Psoas muscle (tissue), 8 donors: ENCODE data around the gene KRTAP10-9. TPM values are rescaled to one million over a fixed set of nuclear protein-coding genes. Genes with fewer than 3 reads are reported as not detected.

ENCODE experiments used
- ATAC-seq, 4 donors: fragments of 200-7000 bp; cut with Tn5 transposase; one replicate each; pipeline ENCODE4 v1.9.1; 2020; ENCODE audit warnings: moderate library complexity in 3 of 4, mild to moderate bottlenecking in 2 of 4
- DNase-seq, 2 donors: peaks; one replicate each; pipeline ENCODE4 v3.0.0-alpha.2; 2020
- H3K27ac ChIP-seq: fragments of 200-600 bp; one replicate; pipeline ENCODE4 v1.8.0; 2022
- H3K27me3 ChIP-seq, 3 donors: fragments of 200-600 bp in 1 of 3; one replicate each; pipeline versions ENCODE4 v1.6.1 to v1.8.0; 2013 to 2022; ENCODE audit warnings: low read length in 2 of 3, mild to moderate bottlenecking in 2 of 3, moderate library complexity in 1 of 3; ENCODE audit not compliant: insufficient read depth in 3 of 3
- H3K36me3 ChIP-seq, 2 donors: fragments of 200-600 bp in 1 of 2; one replicate each; pipeline versions ENCODE4 v1.6.1 to v1.8.0; 2013 to 2022; ENCODE audit warnings: low read depth in 1 of 2, mild to moderate bottlenecking in 1 of 2, moderate library complexity in 1 of 2; ENCODE audit not compliant: insufficient read depth in 1 of 2
- H3K4me1 ChIP-seq: fragments of 200-600 bp; one replicate; pipeline ENCODE4 v1.8.0; 2022
- H3K4me3 ChIP-seq: fragments of 200-600 bp; one replicate; pipeline ENCODE4 v1.8.0; 2022; ENCODE audit warnings: mild to moderate bottlenecking
- H3K9me3 ChIP-seq: fragments of 200-600 bp; one replicate; pipeline ENCODE4 v1.8.0; 2022
- WGBS, 3 donors: extraction: QIAGEN DNeasy Blood & Tissue Kit; methylation state at CpG; one replicate each; pipeline versions ENCODE4 v1.1.6 to v1.1.7; 2013; 5-methylcytosine and 5-hydroxymethylcytosine counted together
- intact Hi-C, 2 donors: fragments of 100-400 bp; cut with DNase I; formaldehyde crosslinking; loops; one replicate each; pipeline versions ENCODE4 v1.11.0 to v1.14.2; 2022
- polyA plus RNA-seq, 3 donors: library from polyadenylated mRNA; stranded (reverse); fragments of 200-250 nt; gene quantifications; one replicate each; pipeline ENCODE4 v1.2.3, GENCODE V29; 2013
- total RNA-seq, 4 donors: library from RNA; stranded (reverse); fragmentation: NEBNext Ultra II Directional in 2 of 4; extraction: Animal tissue kit (Norgen Biotek cat#: 25700) in 2 of 4; gene quantifications; one replicate each; pipeline versions ENCODE4 v1.2.1 to v1.2.4, GENCODE V29; 2021 to 2023
- TF ChIP-seq, protein P1 (sequence below): fragments of 200-600 bp; IDR thresholded peaks from one replicate; pipeline ENCODE4 v1.8.0; 2022; ENCODE audit warnings: antibody characterized with exemption
- donor health status: healthy with polysubstance abuse.
- donor health status: DM: no; HTN: no; CAD: no; lungs with moderate emphysema.
- donor health status: Bipolar disorder and iron deficiency.
- donor health status: healthy.
- donor health status: DM: yes; HTN: yes; CAD: no.
- donor health status: DM: no; HTN: no; CAD: no.
- donor health status: DM: no; HTN: no; CAD: no.
- donor health status: DM: yes; HTN: yes; CAD: no.

KRTAP10-9 gene
- total and polyA plus RNA-seq, 7 donors, result not detected

DNA sequence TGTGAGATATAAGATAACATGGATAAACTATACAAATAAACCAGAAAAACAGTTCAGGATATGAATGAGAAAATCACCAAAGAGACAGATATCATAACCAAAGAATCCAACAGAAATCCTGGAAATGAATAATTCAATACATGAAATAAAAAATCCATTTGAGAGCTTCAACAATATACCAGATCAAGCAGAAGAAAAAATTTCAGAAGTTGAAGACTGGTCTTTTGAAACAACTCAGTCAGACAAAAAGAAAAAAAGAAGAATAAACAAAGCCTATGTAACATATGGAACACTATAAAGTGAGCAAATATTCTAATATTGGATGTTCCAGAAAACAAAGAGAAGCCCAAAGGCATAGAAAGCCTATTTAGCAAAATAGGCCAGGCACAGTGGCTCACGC, 45.0 kb downstream of the KRTAP10-9 start:
- no peak overlapping the region for H3K4me3 ChIP-seq
- TF ChIP-seq, protein P1, sequence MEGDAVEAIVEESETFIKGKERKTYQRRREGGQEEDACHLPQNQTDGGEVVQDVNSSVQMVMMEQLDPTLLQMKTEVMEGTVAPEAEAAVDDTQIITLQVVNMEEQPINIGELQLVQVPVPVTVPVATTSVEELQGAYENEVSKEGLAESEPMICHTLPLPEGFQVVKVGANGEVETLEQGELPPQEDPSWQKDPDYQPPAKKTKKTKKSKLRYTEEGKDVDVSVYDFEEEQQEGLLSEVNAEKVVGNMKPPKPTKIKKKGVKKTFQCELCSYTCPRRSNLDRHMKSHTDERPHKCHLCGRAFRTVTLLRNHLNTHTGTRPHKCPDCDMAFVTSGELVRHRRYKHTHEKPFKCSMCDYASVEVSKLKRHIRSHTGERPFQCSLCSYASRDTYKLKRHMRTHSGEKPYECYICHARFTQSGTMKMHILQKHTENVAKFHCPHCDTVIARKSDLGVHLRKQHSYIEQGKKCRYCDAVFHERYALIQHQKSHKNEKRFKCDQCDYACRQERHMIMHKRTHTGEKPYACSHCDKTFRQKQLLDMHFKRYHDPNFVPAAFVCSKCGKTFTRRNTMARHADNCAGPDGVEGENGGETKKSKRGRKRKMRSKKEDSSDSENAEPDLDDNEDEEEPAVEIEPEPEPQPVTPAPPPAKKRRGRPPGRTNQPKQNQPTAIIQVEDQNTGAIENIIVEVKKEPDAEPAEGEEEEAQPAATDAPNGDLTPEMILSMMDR, result no peak
- intact Hi-C loops, result no loop called here
- H3K36me3 ChIP-seq, result no peaks in the 10 kb centered on the region
- H3K27ac ChIP-seq, result no peak overlapping the region
- peaks cover 0 to 15% (median 0%) of the 10 kb centered on the region in 3 donors for H3K27me3 ChIP-seq
- H3K4me1 ChIP-seq, result no peaks in the 10 kb centered on the region
- peaks cover 8% of the 10 kb centered on the region for H3K9me3 ChIP-seq
- DNase-seq, result no peak
- no peak for ATAC-seq
- 95 to 100% (median 96%) methylated on average over 1 of the region's 1 CpG for WGBS, 3 donors

DNA sequence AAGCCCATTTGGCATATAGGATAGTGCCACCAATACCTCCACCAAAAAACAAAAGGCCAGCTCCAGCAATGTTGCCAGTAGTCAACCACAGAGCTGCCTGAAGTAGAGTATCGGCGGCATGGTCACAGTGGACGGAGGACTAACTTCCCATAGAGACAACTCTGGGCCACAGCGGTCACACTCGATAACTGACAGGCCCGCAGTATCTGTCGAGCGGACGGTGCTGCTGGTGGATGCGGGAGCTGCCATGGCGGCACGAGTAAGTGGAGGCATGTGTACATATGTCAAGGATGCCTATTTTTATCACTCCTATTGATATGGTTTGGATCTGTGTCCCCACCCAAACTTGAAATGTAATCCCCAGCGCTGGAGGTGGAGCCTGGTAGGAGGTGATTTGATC, 51.0 kb downstream of the KRTAP10-9 start:
- DNase-seq (no peak), ATAC-seq (no peak)
- peaks cover 5% of the 10 kb centered on the region for H3K9me3 ChIP-seq
- TF ChIP-seq, protein P1, result no peak
- intact Hi-C loops, result no loop called here
- WGBS, 3 donors, result 89 to 94% (median 89%) methylated on average over 13 of the region's 13 CpGs
- no peak overlapping the region for H3K4me3 ChIP-seq
- peaks cover 0 to 29% (median 6%) of the 10 kb centered on the region in 3 donors for H3K27me3 ChIP-seq
- H3K27ac ChIP-seq, result no peak overlapping the region
- H3K36me3 ChIP-seq, result no peaks in the 10 kb centered on the region
- no peaks in the 10 kb centered on the region for H3K4me1 ChIP-seq

Other genes with a start within 250 kb of the KRTAP10-9 start
- 1 to 10 TPM in 1 of 4 donors, under 1 TPM in 3; 0.13 to 1.1 (median 0.23) TPM for gene LRRC3, start 171.6 kb upstream of the KRTAP10-9 start, total RNA-seq
- under 1 TPM; 0.08 to 0.29 (median 0.08) TPM for gene LRRC3, start 171.6 kb upstream of the KRTAP10-9 start, polyA plus RNA-seq
- gene KRTAP10-1, start 86.9 kb upstream of the KRTAP10-9 start, total RNA-seq, result not detected
- gene KRTAP10-1, start 86.9 kb upstream of the KRTAP10-9 start, polyA plus RNA-seq, result not detected
- gene KRTAP10-2, start 75.6 kb upstream of the KRTAP10-9 start, total RNA-seq, result not detected
- not detected for gene KRTAP10-2, start 75.6 kb upstream of the KRTAP10-9 start, polyA plus RNA-seq
- gene KRTAP10-3, start 68.3 kb upstream of the KRTAP10-9 start, total RNA-seq, result not detected
- gene KRTAP10-3, start 68.3 kb upstream of the KRTAP10-9 start, polyA plus RNA-seq, result not detected
- not detected for gene KRTAP10-4, start 53.4 kb upstream of the KRTAP10-9 start, total RNA-seq
- gene KRTAP10-4, start 53.4 kb upstream of the KRTAP10-9 start, polyA plus RNA-seq, result not detected
- gene KRTAP10-5, start 46.5 kb upstream of the KRTAP10-9 start, total RNA-seq, result not detected
- not detected for gene KRTAP10-5, start 46.5 kb upstream of the KRTAP10-9 start, polyA plus RNA-seq
- gene KRTAP10-6, start 34.6 kb upstream of the KRTAP10-9 start, total RNA-seq, result not detected
- not detected for gene KRTAP10-6, start 34.6 kb upstream of the KRTAP10-9 start, polyA plus RNA-seq
- gene KRTAP10-7, start 26.5 kb upstream of the KRTAP10-9 start, total RNA-seq, result not detected
- gene KRTAP10-7, start 26.5 kb upstream of the KRTAP10-9 start, polyA plus RNA-seq, result not detected
- gene KRTAP10-8, start 15.0 kb upstream of the KRTAP10-9 start, total RNA-seq, result not detected
- gene KRTAP10-8, start 15.0 kb upstream of the KRTAP10-9 start, polyA plus RNA-seq, result not detected
- gene KRTAP10-10, start 10.3 kb downstream of the KRTAP10-9 start, total RNA-seq, result not detected
- gene KRTAP10-10, start 10.3 kb downstream of the KRTAP10-9 start, polyA plus RNA-seq, result not detected
- gene KRTAP10-11, start 19.3 kb downstream of the KRTAP10-9 start, total RNA-seq, result not detected
- gene KRTAP10-11, start 19.3 kb downstream of the KRTAP10-9 start, polyA plus RNA-seq, result not detected
- gene KRTAP12-4, start 27.6 kb downstream of the KRTAP10-9 start, total RNA-seq, result not detected
- not detected for gene KRTAP12-4, start 27.6 kb downstream of the KRTAP10-9 start, polyA plus RNA-seq
- not detected for gene KRTAP12-3, start 30.8 kb downstream of the KRTAP10-9 start, total RNA-seq
- not detected for gene KRTAP12-3, start 30.8 kb downstream of the KRTAP10-9 start, polyA plus RNA-seq
- not detected for gene KRTAP12-2, start 39.8 kb downstream of the KRTAP10-9 start, total RNA-seq
- gene KRTAP12-2, start 39.8 kb downstream of the KRTAP10-9 start, polyA plus RNA-seq, result not detected
- gene KRTAP12-1, start 55.1 kb downstream of the KRTAP10-9 start, total RNA-seq, result not detected
- not detected for gene KRTAP12-1, start 55.1 kb downstream of the KRTAP10-9 start, polyA plus RNA-seq
- gene KRTAP10-12, start 70.1 kb downstream of the KRTAP10-9 start, total RNA-seq, result not detected
- not detected for gene KRTAP10-12, start 70.1 kb downstream of the KRTAP10-9 start, polyA plus RNA-seq
- gene TSPEAR, start 84.5 kb downstream of the KRTAP10-9 start, total RNA-seq, result not detected
- gene TSPEAR, start 84.5 kb downstream of the KRTAP10-9 start, polyA plus RNA-seq, result not detected
- gene UBE2G2, start 174.7 kb downstream of the KRTAP10-9 start, total RNA-seq, result 10 to 100 TPM; 64.9 to 93.8 (median 81.7) TPM
- 10 to 100 TPM; 39.0 to 72.8 (median 55.3) TPM for gene UBE2G2, start 174.7 kb downstream of the KRTAP10-9 start, polyA plus RNA-seq
- gene SUMO3, start 191.0 kb downstream of the KRTAP10-9 start, total RNA-seq, result 10 to 100 TPM; 50.2 to 78.7 (median 65.6) TPM
- gene SUMO3, start 191.0 kb downstream of the KRTAP10-9 start, polyA plus RNA-seq, result 10 to 100 TPM; 38.6 to 86.6 (median 58.7) TPM
- 10 to 100 TPM; 49.6 to 72.1 (median 66.5) TPM for gene PTTG1IP, start 246.6 kb downstream of the KRTAP10-9 start, total RNA-seq
- 100 to 1,000 TPM in 1 of 3 donors, 10 to 100 TPM in 2; 57.1 to 108 (median 69.3) TPM for gene PTTG1IP, start 246.6 kb downstream of the KRTAP10-9 start, polyA plus RNA-seq